ENCODE measurements around the gene SIAH1. TPM values are rescaled to one million over a fixed set of nuclear protein-coding genes. Genes with fewer than 3 reads are reported as not detected.
"Not testable (repeated sequence)": the region's sequence is repeated elsewhere in the genome, so short reads cannot be mapped to it uniquely, and the experiment has no call there.

SIAH1 gene
- total RNA-seq, 1 donor from 2014 or later = 34.2 TPM

- Mint-ChIP-seq H3K4me3 (ENCODE audit: unreplicated experiment) (no peak overlapping the region), H3K27me3 (ENCODE audit: unreplicated experiment) (no peaks in the 10 kb centered on the region), H3K9me3 (ENCODE audit: unreplicated experiment) (no peaks in the 10 kb centered on the region), H3K4me1 (ENCODE audit: unreplicated experiment) (peaks cover 19% of the 10 kb centered on the region), H3K36me3 (ENCODE audit: low read depth, unreplicated experiment) (no peaks in the 10 kb centered on the region), H3K27ac (ENCODE audit: unreplicated experiment) (no peak overlapping the region)
- DNase-seq (ENCODE audit: low spot score) = no peak
- no peak for TF ChIP-seq CTCF (IDR thresholded peaks at IDR 0.05; ENCODE audit: unreplicated experiment)
Observed at GRCh38 chr16:48371393-48371780, 13.8 kb downstream of the SIAH1 start.

- H3K4me3 Mint-ChIP-seq (ENCODE audit: unreplicated experiment); H3K36me3 Mint-ChIP-seq (ENCODE audit: low read depth, unreplicated experiment); H3K27me3 Mint-ChIP-seq (ENCODE audit: unreplicated experiment); H3K9me3 Mint-ChIP-seq (ENCODE audit: unreplicated experiment); DNase-seq (ENCODE audit: low spot score); H3K27ac Mint-ChIP-seq (ENCODE audit: unreplicated experiment): not testable (repeated sequence)
- peaks cover 23% of the 10 kb centered on the region for H3K4me1 Mint-ChIP-seq (ENCODE audit: unreplicated experiment)
Observed at GRCh38 chr16:48370668-48371392, 14.4 kb downstream of the SIAH1 start.

GRCh38 chr16:48370229-48370628 is 15.0 kb downstream of the SIAH1 start:
- no peak for TF ChIP-seq CTCF (IDR thresholded peaks at IDR 0.05; ENCODE audit: unreplicated experiment)
- no peak overlapping the region for H3K4me3 Mint-ChIP-seq (ENCODE audit: unreplicated experiment)
- H3K9me3 Mint-ChIP-seq (ENCODE audit: unreplicated experiment) = no peaks in the 10 kb centered on the region
- no peaks in the 10 kb centered on the region for H3K36me3 Mint-ChIP-seq (ENCODE audit: low read depth, unreplicated experiment)
- DNase-seq (ENCODE audit: low spot score) = no peak
- peaks cover 27% of the 10 kb centered on the region for H3K4me1 Mint-ChIP-seq (ENCODE audit: unreplicated experiment)
- H3K27me3 Mint-ChIP-seq (ENCODE audit: unreplicated experiment) = no peaks in the 10 kb centered on the region
- H3K27ac Mint-ChIP-seq (ENCODE audit: unreplicated experiment) = no peak overlapping the region

- no peak for DNase-seq (ENCODE audit: low spot score)
- TF ChIP-seq CTCF (IDR thresholded peaks at IDR 0.05; ENCODE audit: unreplicated experiment) = no peak
- H3K9me3 Mint-ChIP-seq (ENCODE audit: unreplicated experiment) = no peaks in the 10 kb centered on the region
- no peaks in the 10 kb centered on the region for H3K36me3 Mint-ChIP-seq (ENCODE audit: low read depth, unreplicated experiment)
- peaks cover 1% of the 10 kb centered on the region for H3K27me3 Mint-ChIP-seq (ENCODE audit: unreplicated experiment)
- H3K4me3 Mint-ChIP-seq (ENCODE audit: unreplicated experiment) = no peak overlapping the region
- H3K4me1 Mint-ChIP-seq (ENCODE audit: unreplicated experiment) = peaks cover 31% of the 10 kb centered on the region
- peak overlapping the region; percentile 19 for H3K27ac Mint-ChIP-seq (ENCODE audit: unreplicated experiment)
Observed at GRCh38 chr16:48369765-48370164, 15.4 kb downstream of the SIAH1 start.

- no peak overlapping the region for H3K4me3 Mint-ChIP-seq (ENCODE audit: unreplicated experiment)
- peaks cover 40% of the 10 kb centered on the region for H3K4me1 Mint-ChIP-seq (ENCODE audit: unreplicated experiment)
- no peak for DNase-seq (ENCODE audit: low spot score)
- no peaks in the 10 kb centered on the region for H3K36me3 Mint-ChIP-seq (ENCODE audit: low read depth, unreplicated experiment)
- no peaks in the 10 kb centered on the region for H3K9me3 Mint-ChIP-seq (ENCODE audit: unreplicated experiment)
- TF ChIP-seq CTCF (IDR thresholded peaks at IDR 0.05; ENCODE audit: unreplicated experiment) = no peak
- H3K27ac Mint-ChIP-seq (ENCODE audit: unreplicated experiment) = peak overlapping the region; percentile 66
- peaks cover 1% of the 10 kb centered on the region for H3K27me3 Mint-ChIP-seq (ENCODE audit: unreplicated experiment)
Observed at GRCh38 chr16:48367441-48368049, 17.7 kb downstream of the SIAH1 start.
